ENCODE results near the gene TYW1B.

GRCh38 chr7:72538147-72538546, 289.9 kb downstream of the TYW1B start:
- TF ChIP-seq CTCF (conservative IDR thresholded peaks at IDR 0.05) = no peak
- no peak for TF ChIP-seq EZH2 (IDR thresholded peaks at IDR 0.05; ENCODE audit: low read depth)
